ENCODE data around the gene HOXC10.

GRCh38 chr12:53938326-53939140 lies 46.4 kb upstream of the HOXC10 start, which contains the start of gene HOXC13:
- TF ChIP-seq CTCF (IDR thresholded peaks at IDR 0.05) (no peak), POLR2A (IDR thresholded peaks at IDR 0.05) (no peak)
